OCI-LY1 (cell line): ENCODE data around the gene ADAMTS8.

Source experiments
- H2AFZ ChIP-seq: fragments of 200-600 bp; sonication (generic), shearing (Covaris generic); 2 replicates; pipeline ENCODE4 v1.6.0; 2014; ENCODE audit warnings: antibody characterized with exemption, mild to moderate bottlenecking, low read length
- H3F3A ChIP-seq: fragments of 200-600 bp; sonication (generic), shearing (Covaris generic); 2 replicates; pipeline ENCODE4 v1.6.0; 2014; ENCODE audit warnings: mild to moderate bottlenecking, antibody characterized with exemption, low read length, moderate library complexity; ENCODE audit not compliant: insufficient read depth
- H3K27ac ChIP-seq: fragments of 200-600 bp; sonication (generic); 2 replicates; pipeline ENCODE4 v1.5.1; 2014; ENCODE audit warnings: low read length, mixed run types, mild to moderate bottlenecking, low read depth; ENCODE audit not compliant: poor library complexity, severe bottlenecking
- H3K27me3 ChIP-seq: fragments of 200-600 bp; sonication (generic); 2 replicates; pipeline ENCODE4 v1.6.0; 2014; ENCODE audit warnings: antibody characterized with exemption, mild to moderate bottlenecking, low read length, moderate library complexity; ENCODE audit not compliant: insufficient read depth
- H3K36me3 ChIP-seq: fragments of 200-600 bp; sonication (generic); 2 replicates; pipeline ENCODE4 v1.6.1; 2014; ENCODE audit warnings: mild to moderate bottlenecking, antibody characterized with exemption, low read length, moderate library complexity, mixed read lengths; ENCODE audit not compliant: insufficient read depth
- H3K4me1 ChIP-seq: fragments of 200-600 bp; sonication (generic); 2 replicates; pipeline ENCODE4 v1.5.1; 2014; ENCODE audit warnings: mild to moderate bottlenecking, low read length, moderate library complexity; ENCODE audit not compliant: insufficient read depth, severe bottlenecking
- H3K4me2 ChIP-seq: fragments of 200-600 bp; sonication (generic), shearing (Covaris generic); 2 replicates; pipeline ENCODE4 v1.6.1; 2014; ENCODE audit warnings: low read length
- H3K4me3 ChIP-seq: fragments of 200-600 bp; sonication (generic); 2 replicates; pipeline ENCODE4 v1.5.1; 2014; ENCODE audit warnings: low read length, low read depth, mild to moderate bottlenecking, mixed read lengths; ENCODE audit not compliant: poor library complexity, severe bottlenecking
- H3K79me2 ChIP-seq: fragments of 200-600 bp; shearing (Covaris generic); 2 replicates; pipeline ENCODE4 v1.6.1; 2016; ENCODE audit warnings: mixed run types, low read length, mixed read lengths; ENCODE audit not compliant: insufficient read depth
- H3K9ac ChIP-seq: fragments of 200-600 bp; sonication (generic), shearing (Covaris generic); 2 replicates; pipeline ENCODE4 v1.6.1; 2014; ENCODE audit warnings: mild to moderate bottlenecking, low read length, mixed read lengths
- H3K9me2 ChIP-seq: fragments of 200-600 bp; sonication (generic), shearing (Covaris generic); 2 replicates; pipeline ENCODE4 v1.6.1; 2014; ENCODE audit warnings: low read depth, mild to moderate bottlenecking, low read length, mixed read lengths
- H3K9me3 ChIP-seq: fragments of 200-600 bp; shearing (Covaris generic); 2 replicates; pipeline ENCODE4 v1.6.1; 2014; ENCODE audit warnings: low read length, mixed read lengths
- H4K20me1 ChIP-seq: fragments of 200-600 bp; sonication (generic), shearing (Covaris generic); 2 replicates; pipeline ENCODE4 v1.6.0; 2016; ENCODE audit warnings: mild to moderate bottlenecking, low read length; ENCODE audit not compliant: insufficient read depth
- EZH2 ChIP-seq: fragments of 200-600 bp; sonication (generic), shearing (Covaris generic); IDR thresholded peaks from 2 replicates; pipeline ENCODE4 v1.8.0; 2017; ENCODE audit warnings: borderline replicate concordance, mixed run types, mild to moderate bottlenecking, antibody characterized with exemption, low read length, moderate library complexity, mixed read lengths
- TF ChIP-seq, protein P1 (sequence below): fragments of 200-600 bp; sonication (generic), shearing (Covaris generic); IDR thresholded peaks from 2 replicates; pipeline ENCODE4 v1.5.1; 2017; ENCODE audit warnings: mild to moderate bottlenecking, antibody characterized with exemption, low read length, moderate library complexity, mixed read lengths

Gene ADAMTS8

GRCh38 chr11:130458410-130458729 is 30.0 kb upstream of the ADAMTS8 start:
- no peak overlapping the region for H3K4me2 ChIP-seq
- TF ChIP-seq EZH2 = no peak
- TF ChIP-seq, protein P1, sequence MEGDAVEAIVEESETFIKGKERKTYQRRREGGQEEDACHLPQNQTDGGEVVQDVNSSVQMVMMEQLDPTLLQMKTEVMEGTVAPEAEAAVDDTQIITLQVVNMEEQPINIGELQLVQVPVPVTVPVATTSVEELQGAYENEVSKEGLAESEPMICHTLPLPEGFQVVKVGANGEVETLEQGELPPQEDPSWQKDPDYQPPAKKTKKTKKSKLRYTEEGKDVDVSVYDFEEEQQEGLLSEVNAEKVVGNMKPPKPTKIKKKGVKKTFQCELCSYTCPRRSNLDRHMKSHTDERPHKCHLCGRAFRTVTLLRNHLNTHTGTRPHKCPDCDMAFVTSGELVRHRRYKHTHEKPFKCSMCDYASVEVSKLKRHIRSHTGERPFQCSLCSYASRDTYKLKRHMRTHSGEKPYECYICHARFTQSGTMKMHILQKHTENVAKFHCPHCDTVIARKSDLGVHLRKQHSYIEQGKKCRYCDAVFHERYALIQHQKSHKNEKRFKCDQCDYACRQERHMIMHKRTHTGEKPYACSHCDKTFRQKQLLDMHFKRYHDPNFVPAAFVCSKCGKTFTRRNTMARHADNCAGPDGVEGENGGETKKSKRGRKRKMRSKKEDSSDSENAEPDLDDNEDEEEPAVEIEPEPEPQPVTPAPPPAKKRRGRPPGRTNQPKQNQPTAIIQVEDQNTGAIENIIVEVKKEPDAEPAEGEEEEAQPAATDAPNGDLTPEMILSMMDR = no peak
- H2AFZ ChIP-seq = no peak overlapping the region
- no peaks in the 10 kb centered on the region for H3K9me3 ChIP-seq
- H3K9ac ChIP-seq = no peak overlapping the region
- no peaks in the 10 kb centered on the region for H3K9me2 ChIP-seq
- no peaks in the 10 kb centered on the region for H3K4me1 ChIP-seq
- H4K20me1 ChIP-seq = no peaks in the 10 kb centered on the region
- no peaks in the 10 kb centered on the region for H3F3A ChIP-seq
- no peak overlapping the region for H3K4me3 ChIP-seq
- H3K27me3 ChIP-seq = no peaks in the 10 kb centered on the region
- H3K79me2 ChIP-seq = no peaks in the 10 kb centered on the region
- no peaks in the 10 kb centered on the region for H3K36me3 ChIP-seq
- no peak overlapping the region for H3K27ac ChIP-seq

DNA sequence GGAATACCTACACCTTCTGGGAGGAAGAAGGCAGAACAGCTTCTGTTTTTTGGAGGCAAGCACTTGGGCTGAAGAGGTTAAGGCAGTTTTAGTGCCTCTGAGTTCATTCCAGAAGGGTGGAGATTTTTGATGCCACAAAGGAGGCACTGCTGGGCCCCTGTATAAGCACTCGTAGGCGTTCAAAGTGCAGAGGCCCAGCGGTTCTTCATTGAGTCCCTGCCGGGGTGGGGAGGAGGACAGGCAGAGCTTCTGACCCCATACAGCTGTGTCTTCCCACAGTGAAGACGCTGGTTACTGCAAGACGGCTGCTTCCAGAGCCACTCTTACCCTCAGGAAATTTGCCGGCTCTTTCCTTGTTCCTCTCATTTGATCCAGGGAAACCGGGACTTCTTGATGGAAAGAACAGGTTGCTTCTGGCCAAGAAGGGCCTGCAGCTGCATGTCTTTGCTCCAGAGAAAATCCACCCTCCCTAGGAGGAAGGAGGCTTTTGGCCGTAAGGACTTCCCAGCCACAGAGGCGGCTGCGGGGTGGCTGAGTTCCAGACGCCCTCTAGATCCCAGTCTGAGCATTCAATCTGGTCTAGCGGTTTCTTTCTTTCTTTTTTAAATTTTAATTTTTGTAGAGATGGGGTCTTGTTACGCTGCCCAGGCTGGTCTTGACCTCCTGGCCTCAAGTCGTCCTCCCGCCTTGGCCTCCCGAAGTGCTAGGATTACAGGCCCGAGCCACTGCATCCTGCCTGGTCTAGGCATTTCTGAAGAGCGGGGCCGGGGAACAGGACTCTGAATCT is 29.4 kb upstream of the ADAMTS8 start:
- no peak overlapping the region for H3K4me2 ChIP-seq
- H3K27ac ChIP-seq = no peak overlapping the region
- no peaks in the 10 kb centered on the region for H3F3A ChIP-seq
- H3K9me3 ChIP-seq = no peaks in the 10 kb centered on the region
- H3K9ac ChIP-seq = no peak overlapping the region
- H3K36me3 ChIP-seq = no peaks in the 10 kb centered on the region
- no peaks in the 10 kb centered on the region for H3K9me2 ChIP-seq
- H3K4me3 ChIP-seq = no peak overlapping the region
- no peak overlapping the region for H2AFZ ChIP-seq
- no peak for TF ChIP-seq EZH2
- TF ChIP-seq, protein P1 = no peak
- no peaks in the 10 kb centered on the region for H3K27me3 ChIP-seq
- H4K20me1 ChIP-seq = no peaks in the 10 kb centered on the region
- no peaks in the 10 kb centered on the region for H3K4me1 ChIP-seq
- H3K79me2 ChIP-seq = no peaks in the 10 kb centered on the region

DNA sequence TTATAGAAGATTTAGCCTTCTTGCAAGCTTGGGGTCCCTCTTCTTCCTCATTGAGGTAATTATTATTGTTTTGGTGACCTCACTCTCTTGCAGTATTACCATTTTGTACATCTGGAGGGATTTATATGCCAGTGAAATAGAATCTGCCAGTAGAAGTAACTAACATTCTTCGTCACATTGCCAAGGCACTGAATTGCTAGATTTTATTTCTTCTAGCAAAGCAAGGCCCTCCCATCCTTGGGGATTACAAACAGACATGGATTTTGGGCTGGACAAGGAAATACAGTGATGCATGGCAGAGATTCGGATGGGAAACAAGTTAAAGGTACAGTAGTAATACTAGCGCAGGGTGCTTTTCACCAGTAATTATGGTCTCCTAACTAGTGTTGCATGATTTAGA is 27.9 kb upstream of the ADAMTS8 start:
- no peak for TF ChIP-seq EZH2
- TF ChIP-seq, protein P1 = no peak
- Histone ChIP-seq H3K4me3 (no peak overlapping the region), H3K4me2 (no peak overlapping the region), H2AFZ (no peak overlapping the region), H3F3A (no peaks in the 10 kb centered on the region), H3K79me2 (no peaks in the 10 kb centered on the region), H3K4me1 (no peaks in the 10 kb centered on the region), H4K20me1 (no peaks in the 10 kb centered on the region), H3K27ac (no peak overlapping the region), H3K9me3 (no peaks in the 10 kb centered on the region), H3K36me3 (no peaks in the 10 kb centered on the region), H3K9me2 (no peaks in the 10 kb centered on the region), H3K9ac (no peak overlapping the region), H3K27me3 (no peaks in the 10 kb centered on the region)
